Measurements from ENCODE around the gene ZFP62. TPM values are rescaled to one million over a fixed set of nuclear protein-coding genes. Genes with fewer than 3 reads are reported as not detected.
"Not testable (repeated sequence)": the region's sequence is repeated elsewhere in the genome, so short reads cannot be mapped to it uniquely, and the experiment has no call there.

Gene ZFP62
- total RNA-seq, 1 experiment from 2014 or later: 44.1 TPM

- peak; percentile 54 for DNase-seq (ENCODE audit: extremely low read depth, low read depth)
Measured at GRCh38 chr5:180831139-180832093, 29.7 kb downstream of the ZFP62 start.

GRCh38 chr5:180830253-180831138, 30.6 kb downstream of the ZFP62 start:
- DNase-seq (ENCODE audit: extremely low read depth, low read depth): no peak

GRCh38 chr5:180829726-180830125, 31.4 kb downstream of the ZFP62 start:
- DNase-seq (ENCODE audit: extremely low read depth, low read depth): no peak

- not testable (repeated sequence) for DNase-seq (ENCODE audit: extremely low read depth, low read depth)
Measured at GRCh38 chr5:180828756-180829531, 32.1 kb downstream of the ZFP62 start.

- not testable (repeated sequence) for DNase-seq (ENCODE audit: extremely low read depth, low read depth)
Measured at GRCh38 chr5:180827374-180827773, 33.7 kb downstream of the ZFP62 start.

GRCh38 chr5:180825768-180826525, 35.1 kb downstream of the ZFP62 start:
- DNase-seq (ENCODE audit: extremely low read depth, low read depth): no peak

GRCh38 chr5:180824630-180825476, 36.2 kb downstream of the ZFP62 start:
- DNase-seq (ENCODE audit: extremely low read depth, low read depth): no peak

GRCh38 chr5:180823940-180824629, 37.0 kb downstream of the ZFP62 start:
- DNase-seq (ENCODE audit: extremely low read depth, low read depth): no peak

- DNase-seq (ENCODE audit: extremely low read depth, low read depth): no peak
Measured at GRCh38 chr5:180823346-180823745, 37.7 kb downstream of the ZFP62 start.

GRCh38 chr5:180821538-180821937, 39.5 kb downstream of the ZFP62 start:
- DNase-seq (ENCODE audit: extremely low read depth, low read depth): no peak

GRCh38 chr5:180820788-180821321, 40.2 kb downstream of the ZFP62 start:
- no peak for DNase-seq (ENCODE audit: extremely low read depth, low read depth)

GRCh38 chr5:180818677-180819341, 42.3 kb downstream of the ZFP62 start:
- no peak for DNase-seq (ENCODE audit: extremely low read depth, low read depth)

GRCh38 chr5:180817893-180818674, 43.0 kb downstream of the ZFP62 start:
- no peak for DNase-seq (ENCODE audit: extremely low read depth, low read depth)

- no peak for DNase-seq (ENCODE audit: extremely low read depth, low read depth)
Measured at GRCh38 chr5:180816608-180817534, 44.2 kb downstream of the ZFP62 start.

- no peak for DNase-seq (ENCODE audit: extremely low read depth, low read depth)
Measured at GRCh38 chr5:180815293-180815917, 45.7 kb downstream of the ZFP62 start.

Measured in NCI-H460 (cell line).